B cell (primary cell): Measurements from ENCODE around the gene PDE6B. TPM values are rescaled to one million over a fixed set of nuclear protein-coding genes. Genes with fewer than 3 reads are reported as not detected.
"Not testable (repeated sequence)": the region's sequence is repeated elsewhere in the genome, so short reads cannot be mapped to it uniquely, and the experiment has no call there.

Experiments
- ATAC-seq: fragments of 200-7000 bp; cut with Tn5 transposase; one replicate; pipeline ENCODE4 v1.10.0; 2021; ENCODE audit warnings: low read depth, mild to moderate bottlenecking, moderate number of reproducible peaks, moderate library complexity
- CTCF ChIA-PET: fragments of 350-600 bp; sonication (Branson Sonifier 250); formaldehyde crosslinking; loops from one replicate; lab custom pipeline; 2021; ENCODE audit warnings: antibody characterized with exemption, inconsistent platforms; lab: Charles Lee
- POLR2A ChIA-PET: fragments of 350-600 bp; sonication (Branson Sonifier 250); formaldehyde crosslinking; loops from one replicate; lab custom pipeline; 2021; ENCODE audit warnings: antibody characterized with exemption; lab: Charles Lee
- DNase-seq: peaks from one replicate; pipeline ENCODE4 v3.0.0; 2013
- H2AFZ ChIP-seq: 2 replicates; pipeline ENCODE4 v1.6.1; 2012; ENCODE audit warnings: mild to moderate bottlenecking, low read depth, low read length; ENCODE audit not compliant: insufficient read depth, poor library complexity, severe bottlenecking
- H3K27ac ChIP-seq, 2 donors: 1 replicate in 1 of 2; 2 replicates in 1 of 2; pipeline ENCODE4 v1.5.1; 2012 to 2013; ENCODE audit warnings: low read length in 2 of 2, mild to moderate bottlenecking in 2 of 2, moderate library complexity in 1 of 2
- H3K27me3 ChIP-seq, 4 experiments: fragments of 200-600 bp in 1 of 4; sonication (generic) in 1 of 4; replicated peaks in 1 of 4; 1 replicate in 2 of 4; 2 replicates in 2 of 4; pipeline versions ENCODE4 v1.6.1 to v1.7.0; 2013 to 2016; ENCODE audit warnings: low read length in 3 of 4, mild to moderate bottlenecking in 2 of 4, mixed read lengths in 1 of 4, moderate library complexity in 1 of 4; ENCODE audit not compliant: insufficient read depth in 4 of 4, control insufficient read depth in 3 of 4; ENCODE audit errors: control extremely low read depth in 1 of 4
- H3K36me3 ChIP-seq, 2 experiments: replicated peaks in 1 of 2; 1 replicate in 1 of 2; 2 replicates in 1 of 2; pipeline versions ENCODE4 v1.6.1 to v1.7.1; 2013; ENCODE audit warnings: low read length in 1 of 2; ENCODE audit not compliant: insufficient read depth in 2 of 2, control insufficient read depth in 1 of 2; ENCODE audit errors: control extremely low read depth in 1 of 2, extremely low read depth in 1 of 2
- H3K4me1 ChIP-seq, 2 donors: fragments of 200-600 bp in 1 of 2; sonication (generic) in 1 of 2; 1 replicate in 1 of 2; 2 replicates in 1 of 2; pipeline versions ENCODE4 v1.5.1 to v1.6.1; 2013 to 2017; ENCODE audit warnings: low read length in 2 of 2; ENCODE audit not compliant: control insufficient read depth in 2 of 2, insufficient read depth in 2 of 2
- H3K4me2 ChIP-seq: replicated peaks from 2 replicates; pipeline ENCODE3; 2012; ENCODE audit warnings: mild to moderate bottlenecking, low read depth, low read length; ENCODE audit not compliant: poor library complexity, severe bottlenecking
- H3K4me3 ChIP-seq, 5 experiments: fragments of 200-600 bp in 1 of 5; sonication (generic) in 1 of 5; 1 replicate in 3 of 5; 2 replicates in 2 of 5; pipeline versions ENCODE4 v1.5.1 to v1.7.0; 2011 to 2016; ENCODE audit warnings: low read length in 4 of 5, mild to moderate bottlenecking in 4 of 5, low read depth in 2 of 5, control low read depth in 1 of 5, moderate library complexity in 1 of 5; ENCODE audit not compliant: insufficient read depth in 1 of 5; ENCODE audit errors: control extremely low read depth in 1 of 5, extremely low read depth in 1 of 5
- H3K79me2 ChIP-seq: fragments of 200-600 bp; sonication (generic); one replicate; pipeline ENCODE4 v1.6.0; 2016; ENCODE audit warnings: low read length; ENCODE audit not compliant: control insufficient read depth, insufficient read depth
- H3K9ac ChIP-seq: fragments of 200-600 bp; sonication (generic); 2 replicates; pipeline ENCODE4 v1.6.1; 2017; ENCODE audit warnings: mild to moderate bottlenecking, low read length, moderate library complexity
- H3K9me3 ChIP-seq, 3 donors: one replicate each; pipeline versions ENCODE4 v1.6.1 to v1.7.1; 2013; ENCODE audit warnings: low read length in 2 of 3; ENCODE audit not compliant: control insufficient read depth in 2 of 3, insufficient read depth in 1 of 3; ENCODE audit errors: control extremely low read depth in 1 of 3
- H4K20me1 ChIP-seq: 2 replicates; pipeline ENCODE4 v1.6.0; 2012; ENCODE audit warnings: mild to moderate bottlenecking, low read length; ENCODE audit not compliant: insufficient read depth, control insufficient read depth, poor library complexity, severe bottlenecking
- H3K27ac Mint-ChIP-seq: one replicate; pipeline ENCODE4 v1.8.0; 2021; ENCODE audit warnings: mixed read lengths
- H3K27me3 Mint-ChIP-seq: one replicate; pipeline ENCODE4 v1.8.0; 2021; ENCODE audit warnings: mixed read lengths
- H3K4me1 Mint-ChIP-seq: one replicate; pipeline ENCODE4 v1.8.0; 2021; ENCODE audit warnings: mixed read lengths
- H3K4me3 Mint-ChIP-seq: one replicate; pipeline ENCODE4 v1.8.0; 2021; ENCODE audit warnings: mixed read lengths
- H3K9me3 Mint-ChIP-seq: one replicate; pipeline ENCODE4 v1.8.0; 2022; ENCODE audit warnings: mixed read lengths; ENCODE audit not compliant: insufficient read depth
- CTCF ChIP-seq: fragments of 200-600 bp; IDR thresholded peaks from one replicate; pipeline ENCODE4 v1.8.0; 2022; ENCODE audit warnings: antibody characterized with exemption, mild to moderate bottlenecking
- EZH2 ChIP-seq: IDR thresholded peaks from 2 replicates; pipeline ENCODE4 v1.6.1; 2012; ENCODE audit warnings: borderline replicate concordance, low read depth, mild to moderate bottlenecking, moderate library complexity, low read length; ENCODE audit not compliant: insufficient read depth, poor library complexity, severe bottlenecking
- WGBS: methylation state at CpG from one replicate; pipeline ENCODE4 v1.1.5; 2013; ENCODE audit warnings: missing lambda C conversion rate; ENCODE audit not compliant: insufficient coverage; 5-methylcytosine and 5-hydroxymethylcytosine counted together
- intact Hi-C: fragments of 100-400 bp; cut with micrococcal nuclease; formaldehyde crosslinking; loops from one replicate; pipeline ENCODE4 v1.10.0; 2022
- polyA plus RNA-seq: library from polyadenylated mRNA; depleted of rRNA; stranded (reverse); fragments of >200 nt; gene quantifications from 2 replicates; pipeline ENCODE4 v1.2.3, GENCODE V29; 2012
- total RNA-seq, 2 donors: library from RNA; stranded (reverse); fragments of 120-200 nt in 1 of 2; gene quantifications; 1 replicate in 1 of 2; 2 replicates in 1 of 2; pipeline versions ENCODE4 v1.2.3 to v1.2.4, GENCODE V29; 2013 to 2022

PDE6B gene
- total and polyA plus RNA-seq, 2 donors (not counting 1 experiment from before 2014, with no cell fraction given) = 20.0 to 25.2 TPM

- Histone ChIP-seq H3K9ac (no peak overlapping the region), H4K20me1 (no peaks in the 10 kb centered on the region), H3K9me3 (peaks cover 0 to 37% (median 0%) of the 10 kb centered on the region in 3 donors), H3K27ac (no peak overlapping the region), H3K4me2 (no peak overlapping the region), H3K79me2 (no peaks in the 10 kb centered on the region), H3K36me3 (no peaks in the 10 kb centered on the region), H3K4me3 (no peak overlapping the region), H3K27me3 (no peaks in the 10 kb centered on the region), H3K4me1 (no peaks in the 10 kb centered on the region), H2AFZ (no peak overlapping the region)
- ChIA-PET POLR2A (no interaction called here), CTCF (interaction anchor here (0.5 kb wide), 1 partner anchor 253 kb away, joined by 3 read pairs; no protein-coding TSS in a partner anchor)
- Mint-ChIP-seq H3K4me3 (no peak overlapping the region), H3K9me3 (peaks cover 6% of the 10 kb centered on the region), H3K27ac (no peak overlapping the region), H3K27me3 (peaks cover 12% of the 10 kb centered on the region), H3K4me1 (no peaks in the 10 kb centered on the region)
- TF ChIP-seq CTCF = no peak
- no peak for TF ChIP-seq EZH2
- intact Hi-C loops = no loop called here
- 90% methylated on average over 27 of the region's 32 CpGs for WGBS
- no peak for DNase-seq
- no peak for ATAC-seq
Observed at GRCh38 chr4:637536-638280, 12.3 kb downstream of the PDE6B start.

GRCh38 chr4:642366-642765, 17.0 kb downstream of the PDE6B start:
- H3K4me1 Mint-ChIP-seq, DNase-seq, H3K4me3 Mint-ChIP-seq, H3K4me1 ChIP-seq, H3K36me3 ChIP-seq, H3K4me3 ChIP-seq, ATAC-seq, H3K9ac ChIP-seq, H3K9me3 Mint-ChIP-seq, H3K4me2 ChIP-seq, H3K27ac Mint-ChIP-seq, H2AFZ ChIP-seq, H3K79me2 ChIP-seq, H4K20me1 ChIP-seq, POLR2A ChIA-PET, CTCF ChIA-PET, intact Hi-C loops, H3K27ac ChIP-seq, H3K27me3 ChIP-seq: not testable (repeated sequence)
- 96% methylated on average over 4 of the region's 6 CpGs for WGBS
- H3K27me3 Mint-ChIP-seq = peaks cover 28% of the 10 kb centered on the region
- peaks cover 0 to 40% (median 2%) of the 10 kb centered on the region in 3 donors for H3K9me3 ChIP-seq
